SK-N-SH (cell line): ENCODE data around the gene SPAG9. TPM values are rescaled to one million over a fixed set of nuclear protein-coding genes. Genes with fewer than 3 reads are reported as not detected.
A peak's percentile ranks its signal among the peaks of the same experiment; 100 is the strongest.

Experiments
- CTCF ChIA-PET: fragments of 300-600, 350-600 bp; formaldehyde crosslinking; extraction: SDS; loops from one replicate; lab custom pipeline; 2021; lab: Yijun Ruan, JAX
- POLR2A ChIA-PET: fragments of 350-600 bp; sonication (Branson Sonifier 250); formaldehyde crosslinking; extraction: SDS; loops from one replicate; lab custom pipeline; 2020; ENCODE audit warnings: antibody characterized with exemption, inconsistent platforms; lab: Yijun Ruan, JAX
- DNase-seq: peaks from one replicate; pipeline ENCODE4 v3.0.0; 2012
- H2AFZ ChIP-seq: fragments of 200-600 bp; sonication (generic); 2 replicates; pipeline ENCODE4 v1.8.1; 2016; ENCODE audit warnings: antibody characterized with exemption, mild to moderate bottlenecking, low read depth
- H3F3A ChIP-seq: fragments of 200-600 bp; sonication (generic); replicated peaks from 2 replicates; pipeline ENCODE3; 2016; ENCODE audit warnings: antibody characterized with exemption, mild to moderate bottlenecking; ENCODE audit not compliant: insufficient read depth
- H3K27ac ChIP-seq, 2 experiments: fragments of 200-500 bp in 1 of 2; fragments of 200-600 bp in 1 of 2; sonication (Bioruptor generic) in 1 of 2; sonication (generic), shearing (Covaris generic) in 1 of 2; 2 replicates each; pipeline versions ENCODE4 v1.5.1 to v1.6.1; 2014 to 2016; ENCODE audit warnings: low read depth in 2 of 2, inconsistent platforms in 1 of 2, low read length in 1 of 2, mild to moderate bottlenecking in 1 of 2, mixed read lengths in 1 of 2
- H3K27me3 ChIP-seq: fragments of 200-600 bp; sonication (generic), shearing (Covaris generic); 2 replicates; pipeline ENCODE4 v1.6.1; 2016; ENCODE audit warnings: mixed run types; ENCODE audit not compliant: insufficient read depth
- H3K36me3 ChIP-seq, 2 experiments: fragments of 200-500 bp in 1 of 2; fragments of 200-600 bp in 1 of 2; sonication (Bioruptor generic) in 1 of 2; sonication (generic) in 1 of 2; replicated peaks in 1 of 2; 2 replicates each; pipeline versions ENCODE3 to v1.5.1; 2014 to 2016; ENCODE audit warnings: low read length in 1 of 2, mild to moderate bottlenecking in 1 of 2; ENCODE audit not compliant: insufficient read depth in 2 of 2, control insufficient read depth in 1 of 2
- H3K4me1 ChIP-seq, 2 experiments: fragments of 200-500 bp in 1 of 2; fragments of 200-600 bp in 1 of 2; sonication (Bioruptor generic) in 1 of 2; sonication (generic), shearing (Covaris generic) in 1 of 2; 2 replicates each; pipeline versions ENCODE4 v1.5.1 to v1.6.1; 2014 to 2016; ENCODE audit warnings: low read depth in 1 of 2, low read length in 1 of 2, mixed run types in 1 of 2; ENCODE audit not compliant: insufficient read depth in 2 of 2, control insufficient read depth in 1 of 2
- H3K4me2 ChIP-seq: fragments of 200-600 bp; sonication (generic), shearing (Covaris generic); 2 replicates; pipeline ENCODE4 v1.6.1; 2017; ENCODE audit warnings: mixed run types
- H3K4me3 ChIP-seq, 2 experiments: fragments of 200-500 bp in 1 of 2; fragments of 200-600 bp in 1 of 2; sonication (Bioruptor generic) in 1 of 2; sonication (generic), shearing (Covaris generic) in 1 of 2; 2 replicates each; pipeline versions ENCODE4 v1.5.1 to v1.8.1; 2014 to 2016; ENCODE audit warnings: low read depth in 2 of 2, inconsistent platforms in 1 of 2, low read length in 1 of 2, mild to moderate bottlenecking in 1 of 2, mixed read lengths in 1 of 2, moderate library complexity in 1 of 2
- H3K79me2 ChIP-seq: fragments of 200-600 bp; sonication (generic); 2 replicates; pipeline ENCODE4 v1.8.1; 2017; ENCODE audit warnings: mild to moderate bottlenecking; ENCODE audit not compliant: insufficient read depth
- H3K9ac ChIP-seq: fragments of 200-600 bp; sonication (generic); 2 replicates; pipeline ENCODE4 v1.6.1; 2017; ENCODE audit warnings: mixed run types
- H3K9me2 ChIP-seq: fragments of 200-600 bp; sonication (generic); 2 replicates; pipeline ENCODE4 v1.6.1; 2017; ENCODE audit warnings: mixed run types
- H3K9me3 ChIP-seq: fragments of 200-600 bp; sonication (generic); 2 replicates; pipeline ENCODE4 v1.6.1; 2017; ENCODE audit warnings: mixed run types, mild to moderate bottlenecking, moderate library complexity
- H4K20me1 ChIP-seq: fragments of 200-600 bp; sonication (generic); 2 replicates; pipeline ENCODE4 v1.6.1; 2017; ENCODE audit warnings: mild to moderate bottlenecking, mixed run types; ENCODE audit not compliant: insufficient read depth
- CHD2 ChIP-seq: fragments of 150-350 bp; IDR thresholded peaks from 2 replicates; pipeline ENCODE4 v1.6.1; 2018; ENCODE audit warnings: low read length; ENCODE audit not compliant: partially characterized antibody
- CTCF ChIP-seq: fragments of 200-600 bp; sonication (generic); IDR thresholded peaks from 2 replicates; pipeline ENCODE4 v1.6.1; 2017; ENCODE audit warnings: antibody characterized with exemption, mild to moderate bottlenecking, moderate library complexity
- EP300 ChIP-seq, 2 experiments: IDR thresholded peaks; 2 replicates each; pipeline versions ENCODE4 v1.4.0 to v1.6.1; 2012; ENCODE audit warnings: borderline replicate concordance in 1 of 2, low read depth in 1 of 2, low read length in 1 of 2
- EZH2phosphoT487 ChIP-seq: fragments of 200-600 bp; sonication (generic); IDR thresholded peaks from 2 replicates; pipeline ENCODE4 v1.6.1; 2017; ENCODE audit warnings: low read depth, mixed run types, mild to moderate bottlenecking, antibody characterized with exemption, moderate library complexity, borderline replicate concordance
- FOSL2 ChIP-seq: IDR thresholded peaks from 2 replicates; pipeline ENCODE4 v1.4.0; 2012; ENCODE audit warnings: low read depth, mild to moderate bottlenecking, moderate library complexity, borderline replicate concordance
- FOXJ3 ChIP-seq: sonication (generic); formaldehyde crosslinking; IDR thresholded peaks from 2 replicates; pipeline ENCODE4 v1.5.1; 2020; ENCODE audit warnings: mild to moderate bottlenecking, missing genetic modification reagents
- GABPA ChIP-seq: IDR thresholded peaks from 2 replicates; pipeline ENCODE4 v1.4.0; 2012; ENCODE audit warnings: low read depth, mild to moderate bottlenecking
- GATA2 ChIP-seq: sonication (generic); formaldehyde crosslinking; IDR thresholded peaks from 2 replicates; pipeline ENCODE4 v1.5.0; 2020; ENCODE audit warnings: mild to moderate bottlenecking, missing genetic modification reagents
- MXI1 ChIP-seq: IDR thresholded peaks from 2 replicates; pipeline ENCODE4 v1.6.1; 2012; ENCODE audit warnings: mild to moderate bottlenecking, low read depth, low read length, improper control_type of control experiment
- NFIC ChIP-seq: IDR thresholded peaks from 2 replicates; pipeline ENCODE4 v1.4.0; 2012; ENCODE audit warnings: borderline replicate concordance
- NRF1 ChIP-seq: IDR thresholded peaks from 2 replicates; pipeline ENCODE4 v1.6.1; 2012; ENCODE audit warnings: low read depth, mild to moderate bottlenecking, low read length
- POLR2AphosphoS5 ChIP-seq: IDR thresholded peaks from 2 replicates; pipeline ENCODE4 v1.6.1; 2012; ENCODE audit warnings: low read depth, low read length
- RAD21 ChIP-seq: IDR thresholded peaks from 2 replicates; pipeline ENCODE4 v1.6.1; 2012; ENCODE audit warnings: mild to moderate bottlenecking, low read length
- RCOR1 ChIP-seq: fragments of 150-350 bp; IDR thresholded peaks from 2 replicates; pipeline ENCODE4 v1.6.1; 2017; ENCODE audit warnings: antibody characterized with exemption, low read length
- RFX5 ChIP-seq: IDR thresholded peaks from 2 replicates; pipeline ENCODE4 v1.6.1; 2012; ENCODE audit warnings: mild to moderate bottlenecking, improper control_type of control experiment, low read length
- RXRA ChIP-seq: IDR thresholded peaks from 2 replicates; pipeline ENCODE4 v1.4.0; 2012; ENCODE audit warnings: low read depth, mild to moderate bottlenecking, borderline replicate concordance
- SMC3 ChIP-seq: IDR thresholded peaks from 2 replicates; pipeline ENCODE4 v1.6.1; 2012; ENCODE audit warnings: low read depth, low read length, improper control_type of control experiment
- YY1 ChIP-seq: IDR thresholded peaks from 2 replicates; pipeline ENCODE4 v1.4.0; 2012; ENCODE audit warnings: low read depth, mild to moderate bottlenecking
- WGBS: methylation state at CpG from one replicate; pipeline ENCODE4 v1.1.6; 2017; ENCODE audit warnings: low lambda C conversion rate; 5-methylcytosine and 5-hydroxymethylcytosine counted together
- polyA plus RNA-seq, 3 experiments: library from polyadenylated mRNA; depleted of rRNA; stranded (reverse); fragments of >200 nt; gene quantifications; 2 replicates each; pipeline ENCODE4 v1.2.3, GENCODE V29; 2012
- TF ChIP-seq, protein P1 (sequence below): IDR thresholded peaks from 2 replicates; pipeline ENCODE4 v1.4.0; 2012; ENCODE audit warnings: low read depth, borderline replicate concordance

SPAG9 gene
- polyA plus RNA-seq, 1 of the 3 experiments (the other 2 are of a cell fraction): 32.1 TPM

DNA sequence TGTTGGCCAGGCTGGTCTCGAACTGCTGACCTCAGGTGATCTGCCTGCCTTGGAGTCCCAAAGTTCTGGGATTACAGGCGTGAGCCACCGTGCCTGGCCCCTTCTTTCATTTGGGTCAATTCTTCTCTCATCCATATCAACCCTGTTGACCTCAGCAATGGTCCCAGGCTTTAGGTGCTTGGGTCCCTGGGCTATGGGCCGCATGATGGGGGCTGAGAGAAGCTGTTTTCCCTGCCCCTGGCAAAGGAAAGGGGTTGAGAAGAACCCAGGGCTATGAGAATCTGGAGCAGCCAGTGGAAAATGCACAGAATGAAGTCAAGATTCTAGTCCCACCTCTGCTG, 164.3 kb downstream of the SPAG9 start:
- ChIA-PET CTCF (interaction anchor here (0.6 to 16.9 kb wide), 40 partner anchors 9 to 410 kb away, joined by 3 to 820 read pairs (median 6); partner anchors contain the start of genes ANKRD40CL, NME1 and TOB1), POLR2A (interaction anchor here (1.0 to 15.4 kb wide), 3 partner anchors 51 to 103 kb away, joined by 6 to 609 read pairs (median 34); partner anchors contain the start of gene TOB1)
- no peaks in the 10 kb centered on the region for H3K79me2 ChIP-seq
- H3K9me3 ChIP-seq: no peaks in the 10 kb centered on the region
- H3K9ac ChIP-seq: no peak overlapping the region
- H4K20me1 ChIP-seq: no peaks in the 10 kb centered on the region
- H3K27ac ChIP-seq: peak overlapping the region in 1 of 2 experiments; percentile 39; a peak in 1 of 4 replicates
- H3K4me2 ChIP-seq: no peak overlapping the region
- DNase-seq: no peak
- no peaks in the 10 kb centered on the region for H3K9me2 ChIP-seq
- no peak for TF ChIP-seq CHD2
- no peak for TF ChIP-seq RXRA
- TF ChIP-seq YY1: no peak
- no peak for TF ChIP-seq CTCF
- WGBS: 91% methylated on average over 4 of the region's 4 CpGs
- no peak overlapping the region for H2AFZ ChIP-seq
- H3K4me3 ChIP-seq: no peak overlapping the region
- H3K4me1 ChIP-seq: peaks cover 16 to 56% of the 10 kb centered on the region in 2 experiments
- peaks cover 11% of the 10 kb centered on the region for H3F3A ChIP-seq
- no peaks in the 10 kb centered on the region for H3K27me3 ChIP-seq
- H3K36me3 ChIP-seq: peaks cover 13 to 15% of the 10 kb centered on the region in 2 experiments

GRCh38 chr17:50955667-50956120, 165.0 kb downstream of the SPAG9 start:
- no peaks in the 10 kb centered on the region for H3K9me3 ChIP-seq
- H3K27ac ChIP-seq: peak overlapping the region in 1 of 2 experiments; percentile 96; a peak in 3 of 4 replicates
- H3K4me3 ChIP-seq: no peak overlapping the region
- ChIA-PET CTCF (interaction anchor here (0.7 to 16.9 kb wide), 26 partner anchors 10 to 409 kb away, joined by 3 to 820 read pairs (median 7); partner anchors contain the start of genes NME1 and TOB1), POLR2A (interaction anchor here (0.9 to 15.4 kb wide), 6 partner anchors 11 to 92 kb away, joined by 3 to 609 read pairs (median 10); partner anchors contain the start of gene TOB1)
- H3K27me3 ChIP-seq: no peaks in the 10 kb centered on the region
- H3K36me3 ChIP-seq: peaks cover 8 to 12% of the 10 kb centered on the region in 2 experiments
- no peaks in the 10 kb centered on the region for H4K20me1 ChIP-seq
- TF ChIP-seq RAD21 (peak; percentile 27), GATA2 (peak; percentile 27; the same call in 1 of the 2 replicates), CHD2 (peak; percentile 72), NFIC (no peak), RCOR1 (peak; percentile 90), MXI1 (peak; percentile 69; the same call in 1 of the 2 replicates), FOXJ3 (CRISPR knock-in tag) (peak; percentile 77), NRF1 (no peak), GABPA (no peak), FOSL2 (no peak), RXRA (no peak), EZH2phosphoT487 (no peak), EP300 (IDR thresholded peaks at IDR 0.05; ENCODE audit: borderline replicate concordance in 1 of 2, low read depth in 1 of 2, low read length in 1 of 2) (peak in 1 of 2 experiments; percentile 88; a peak in 2 of 4 replicates), POLR2AphosphoS5 (no peak; the same call in 1 of the 2 replicates), RFX5 (peak; percentile 64), SMC3 (peak; percentile 20; the same call in 1 of the 2 replicates)
- TF ChIP-seq, protein P1, sequence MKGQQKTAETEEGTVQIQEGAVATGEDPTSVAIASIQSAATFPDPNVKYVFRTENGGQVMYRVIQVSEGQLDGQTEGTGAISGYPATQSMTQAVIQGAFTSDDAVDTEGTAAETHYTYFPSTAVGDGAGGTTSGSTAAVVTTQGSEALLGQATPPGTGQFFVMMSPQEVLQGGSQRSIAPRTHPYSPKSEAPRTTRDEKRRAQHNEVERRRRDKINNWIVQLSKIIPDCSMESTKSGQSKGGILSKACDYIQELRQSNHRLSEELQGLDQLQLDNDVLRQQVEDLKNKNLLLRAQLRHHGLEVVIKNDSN: no peak
- H3K4me2 ChIP-seq: no peak overlapping the region
- no peak overlapping the region for H2AFZ ChIP-seq
- H3F3A ChIP-seq: peaks cover 14% of the 10 kb centered on the region
- H3K9me2 ChIP-seq: no peaks in the 10 kb centered on the region
- H3K4me1 ChIP-seq: peaks cover 21 to 59% of the 10 kb centered on the region in 2 experiments
- H3K79me2 ChIP-seq: no peaks in the 10 kb centered on the region
- WGBS: 80% methylated on average over 8 of the region's 8 CpGs
- peak; percentile 80 for DNase-seq
- no peak overlapping the region for H3K9ac ChIP-seq
